ENCODE results near the gene LTF.

GRCh38 chr3:46393554-46394434 lies 70.9 kb downstream of the LTF start:
- no peak for TF ChIP-seq BRCA1 (IDR thresholded peaks at IDR 0.05; ENCODE audit: low read depth, low read length)
- TF ChIP-seq CTCF (IDR thresholded peaks at IDR 0.05 in 2 of 3, conservative IDR thresholded peaks at IDR 0.05 in 1 of 3; ENCODE audit: control insufficient read depth in 2 of 3, extremely low read depth in 1 of 3, insufficient read depth in 1 of 3, low read depth in 3 of 3, low read length in 3 of 3): no peak
- no peak for TF ChIP-seq USF1 (IDR thresholded peaks at IDR 0.05; ENCODE audit: borderline replicate concordance, extremely low read length, insufficient read depth, low read depth, low read length)
- TF ChIP-seq EGR1 (IDR thresholded peaks at IDR 0.05; ENCODE audit: borderline replicate concordance in 1 of 2, low read depth in 2 of 2, low read length in 2 of 2): no peak

All from GM12878 (cell line).